NCI-H146 treated with DMSO at 0.1 percent for 48 hours (cell line): ENCODE measurements around the gene LMAN2L.

Experiments used
- DNase-seq: peaks from one replicate; lab custom pipeline; 2025; ENCODE audit not compliant: unreplicated experiment; lab: John Stamatoyannopoulos, UW

The LMAN2L gene

DNA sequence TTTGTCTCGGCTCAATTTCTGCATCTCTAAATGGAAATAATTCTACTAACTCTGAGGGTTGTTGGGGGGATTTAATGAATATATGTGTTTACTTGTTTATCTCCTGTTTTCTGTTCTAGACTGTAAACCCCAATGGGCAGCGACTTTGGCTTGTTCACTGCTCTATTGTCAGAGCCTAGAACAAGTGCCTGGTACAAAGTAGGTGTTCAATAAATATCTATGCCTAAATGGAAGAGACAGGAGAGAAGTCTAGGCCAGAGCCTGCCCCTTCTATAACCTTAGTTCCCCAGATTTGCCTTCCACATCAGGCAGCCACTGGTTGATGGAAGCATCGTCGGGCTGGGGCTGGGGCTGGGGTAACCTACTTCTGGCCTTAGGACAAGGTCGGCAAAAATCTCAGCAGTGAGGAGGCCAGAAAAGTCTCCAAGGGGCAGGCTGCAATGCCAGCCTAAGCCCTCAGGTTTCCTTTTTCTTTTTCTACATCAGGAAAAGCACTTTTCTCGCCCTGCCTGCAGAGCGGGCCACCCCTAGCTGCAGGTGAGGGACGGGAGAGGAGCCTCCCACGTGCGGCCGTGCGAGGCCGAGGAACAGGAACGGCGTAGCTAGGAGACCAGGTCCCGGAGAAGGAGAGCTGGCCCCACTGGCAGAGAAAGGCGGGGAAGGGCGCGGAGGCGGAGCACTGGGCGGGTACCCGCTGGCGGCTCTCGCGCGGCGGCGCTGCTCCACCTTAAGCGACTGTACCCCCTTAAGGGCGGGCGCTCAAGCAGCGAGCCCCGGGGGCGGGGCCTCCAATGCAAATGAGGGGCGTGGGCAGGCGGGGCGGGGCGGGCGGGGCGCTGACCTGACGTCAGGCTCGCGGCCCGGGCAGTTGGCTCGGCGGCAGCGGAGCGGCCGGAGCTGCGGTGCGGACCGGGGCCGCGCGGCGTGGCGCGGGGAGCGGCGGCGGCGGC, 20.4 kb upstream of the LMAN2L start, which contains the start of gene CNNM4:
CNNM4 (plus strand) TSS at position 867 of the 950 bp plus-strand sequence. CDS start 98 bp downstream, outside the sequence.
- DNase-seq = peak; percentile 93

DNA sequence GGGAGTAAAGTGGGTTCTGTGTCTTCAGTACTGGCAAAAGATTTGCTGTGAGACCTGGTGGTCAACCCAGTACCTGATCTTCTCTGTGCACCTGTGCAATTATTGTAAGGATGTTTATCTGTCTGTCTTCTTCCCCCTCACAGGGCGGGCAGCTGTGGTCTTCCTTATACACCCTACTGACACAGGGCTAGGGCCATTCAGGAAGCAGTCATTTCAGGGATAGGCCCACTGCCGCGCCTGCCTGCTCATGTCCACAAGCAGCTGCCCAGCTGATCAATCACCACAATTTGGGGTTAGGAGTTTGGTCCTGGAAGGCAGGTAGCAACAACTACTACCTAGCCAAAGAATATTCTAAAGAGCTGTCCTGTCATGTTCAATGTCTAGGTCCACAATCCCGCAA, 19.7 kb upstream of the LMAN2L start:
- DNase-seq = no peak

DNA sequence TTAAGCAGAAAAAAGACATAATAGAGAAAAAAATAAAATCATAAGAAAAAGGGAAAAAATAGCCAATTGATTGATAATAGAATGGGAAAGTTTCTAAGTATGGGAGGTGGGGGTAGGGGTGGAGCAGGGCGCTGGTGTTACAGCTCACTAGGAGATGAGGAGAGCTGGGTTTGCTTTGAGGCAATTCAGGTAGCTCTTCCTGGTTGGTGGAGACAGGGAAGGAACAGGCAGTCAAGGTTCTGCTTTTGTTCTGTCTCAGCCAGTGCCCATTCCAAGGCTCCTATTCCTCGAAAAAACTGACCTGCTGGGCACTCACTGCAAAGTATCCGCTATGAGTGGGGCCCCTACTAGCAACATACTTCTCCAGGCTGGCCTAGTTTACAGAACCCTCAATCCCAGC, 19.1 kb upstream of the LMAN2L start:
- DNase-seq = no peak

DNA sequence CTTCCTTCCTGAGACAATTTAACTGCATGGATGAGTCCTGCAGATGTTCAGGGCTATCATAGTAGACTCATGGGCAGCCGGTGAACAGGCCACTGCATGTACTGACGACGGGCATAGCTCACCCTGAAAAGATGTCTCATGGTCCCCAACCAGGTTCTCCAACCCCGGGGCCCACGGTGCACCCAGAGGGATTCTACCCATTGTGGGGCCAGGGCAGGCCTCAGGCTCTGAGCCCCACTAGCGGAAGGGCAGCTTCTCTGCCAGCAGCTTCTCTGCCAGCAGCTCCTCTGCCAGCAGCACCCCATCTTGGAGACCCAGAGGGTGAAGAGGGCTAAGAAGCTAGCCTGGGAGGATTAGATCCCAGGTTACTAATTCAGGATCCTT, 17.6 kb upstream of the LMAN2L start:
- no peak for DNase-seq

DNA sequence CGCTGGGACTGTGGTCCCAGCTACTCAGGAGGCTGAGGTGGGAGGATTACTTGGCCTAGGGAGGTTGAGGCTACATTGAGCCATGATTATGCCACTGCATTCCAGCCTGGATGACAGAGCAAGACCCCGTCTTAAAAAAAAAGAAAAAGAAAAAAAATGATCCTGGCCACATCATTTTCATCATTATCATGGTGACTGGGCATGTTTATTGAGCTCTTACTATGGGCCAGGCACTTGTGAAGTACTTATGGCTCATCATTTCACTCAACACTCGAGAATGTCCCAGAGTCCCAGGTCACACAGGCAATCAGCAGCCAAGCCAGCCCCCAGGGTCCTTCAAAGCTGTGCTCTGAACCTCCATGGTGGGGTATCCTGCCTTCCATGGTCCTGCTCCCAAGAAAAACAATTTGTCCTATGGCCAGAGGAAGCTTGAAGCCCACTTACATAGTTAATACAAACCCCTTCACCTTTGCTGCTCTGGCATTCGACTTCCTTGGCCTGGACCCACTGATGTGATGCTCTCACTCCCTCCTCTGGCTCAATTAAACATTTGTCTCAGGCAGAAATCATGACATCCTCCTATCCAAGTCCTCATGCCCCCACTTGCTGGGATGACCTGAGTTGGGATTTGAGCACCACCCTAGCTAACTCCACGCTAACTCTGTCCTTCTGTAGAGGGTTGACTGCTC, 17.1 kb upstream of the LMAN2L start:
- no peak for DNase-seq

DNA sequence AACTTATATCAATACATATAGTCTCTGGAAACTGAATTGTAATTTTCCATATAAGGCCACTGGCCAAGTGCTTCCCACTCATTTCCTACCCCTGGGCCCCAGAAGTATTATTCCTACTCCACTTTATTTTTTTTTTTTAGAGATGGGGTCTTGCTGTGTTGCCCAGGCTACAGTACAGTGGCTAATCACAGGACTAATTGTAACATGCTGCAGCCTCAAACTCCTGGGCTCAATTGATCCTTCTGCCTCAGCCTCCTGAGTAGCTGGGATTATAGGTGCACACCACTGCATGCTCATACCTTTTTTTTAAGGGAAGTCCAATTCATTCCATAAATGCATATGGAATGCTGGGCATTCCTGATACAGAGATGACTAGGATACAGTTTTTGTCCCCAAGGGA, 14.5 kb upstream of the LMAN2L start:
- DNase-seq = no peak

DNA sequence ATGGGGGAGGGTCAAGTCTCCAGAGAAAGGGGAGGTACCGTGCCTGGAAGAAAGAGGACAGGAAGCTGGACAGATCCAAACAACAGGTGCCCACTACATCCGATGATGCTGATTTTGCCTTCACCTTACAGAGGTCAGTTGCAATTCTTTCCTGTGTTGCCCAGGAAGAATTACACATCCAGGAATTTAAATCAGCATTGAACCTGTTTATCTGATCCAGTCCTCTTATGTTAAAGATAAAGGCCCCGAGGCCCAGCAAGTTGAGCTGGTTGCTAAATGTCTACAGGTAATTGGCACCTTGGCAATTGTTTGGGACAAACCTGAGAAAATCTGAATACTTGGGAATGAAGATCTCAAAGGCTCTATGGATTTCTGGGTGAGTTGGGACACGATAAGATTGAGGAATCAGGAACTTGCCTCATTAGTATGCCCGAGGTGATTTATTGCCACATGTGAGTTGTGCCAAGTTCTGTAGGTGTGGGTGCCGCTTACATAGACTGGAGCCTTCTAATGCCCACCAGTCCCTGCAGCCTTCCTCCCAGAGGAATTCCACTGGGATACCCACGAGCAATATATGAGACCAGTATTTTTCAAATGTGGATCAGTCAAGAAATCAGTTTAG, 13.9 kb upstream of the LMAN2L start:
- DNase-seq = no peak

DNA sequence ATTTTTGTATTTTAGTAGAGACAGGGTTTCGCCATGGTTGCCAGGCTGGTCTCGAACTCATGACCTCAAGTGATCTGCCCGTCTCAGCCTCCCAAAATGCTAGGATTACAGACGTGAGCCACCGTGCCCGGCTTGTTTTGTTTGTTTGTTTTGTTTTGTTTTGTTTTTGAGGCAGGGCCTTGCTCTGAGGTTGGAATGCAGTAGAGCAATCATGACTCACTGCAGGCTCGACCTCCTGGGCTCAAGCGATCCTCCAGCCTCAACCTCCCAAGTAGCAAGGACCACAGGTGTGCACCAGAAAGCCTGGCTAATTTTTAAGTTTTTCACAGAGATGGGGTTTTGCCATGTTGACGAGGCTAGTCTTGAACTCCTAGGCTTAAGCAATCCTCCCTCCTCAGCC, 11.9 kb upstream of the LMAN2L start:
- no peak for DNase-seq

DNA sequence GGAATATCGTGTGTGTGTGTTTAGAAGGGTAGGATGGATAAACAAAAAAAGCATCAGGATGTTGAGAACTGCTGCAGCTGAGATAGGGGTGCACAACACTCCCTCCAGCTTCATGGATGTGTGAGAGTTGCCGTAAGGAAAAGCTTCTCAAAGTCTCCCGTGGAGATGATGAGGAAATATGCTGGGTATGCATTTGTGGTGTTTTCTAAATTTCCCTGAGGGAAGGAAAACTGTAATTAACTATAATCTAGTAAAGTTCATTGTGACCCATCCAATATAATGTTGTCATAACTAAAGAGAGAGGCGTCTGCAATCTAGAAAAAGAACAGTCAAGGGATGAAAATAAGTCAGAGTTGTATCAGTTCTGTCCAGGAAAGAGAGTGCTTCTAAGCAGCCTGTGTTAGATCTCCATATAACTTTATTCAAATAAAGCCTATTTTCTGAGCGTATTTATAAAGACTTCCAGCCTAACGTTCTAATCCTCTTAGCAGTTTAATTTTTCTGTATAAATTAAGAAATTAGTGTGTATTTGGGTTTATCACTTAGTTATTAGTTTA, 7.3 kb upstream of the LMAN2L start:
- no peak for DNase-seq

DNA sequence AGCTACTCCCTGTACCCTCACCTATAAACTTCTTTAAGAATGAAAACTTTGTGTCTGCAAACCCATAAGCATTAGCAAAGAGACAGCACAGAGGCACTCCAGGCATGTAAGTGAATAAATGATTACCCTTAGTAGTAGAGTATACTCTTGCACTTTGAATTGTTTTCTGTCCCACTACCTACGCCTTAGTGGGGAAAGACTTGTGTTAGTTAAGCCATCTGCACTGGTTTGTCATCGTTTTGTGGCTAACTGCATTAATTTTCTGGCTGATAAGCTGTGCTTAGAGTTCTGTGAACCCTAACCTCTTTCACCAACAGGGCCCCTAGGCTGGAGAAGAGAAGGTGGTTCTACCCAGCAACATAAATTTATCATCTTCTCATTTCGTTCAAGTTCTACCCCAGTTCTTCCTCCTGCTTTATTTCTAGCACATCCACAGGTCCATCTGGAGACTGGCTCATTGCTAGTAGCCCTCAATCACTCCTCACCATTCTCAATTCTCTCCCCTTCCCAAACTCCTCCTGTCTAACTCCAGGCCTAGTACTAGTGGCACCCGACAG, 710 bp downstream of the LMAN2L start:
- DNase-seq = no peak

DNA sequence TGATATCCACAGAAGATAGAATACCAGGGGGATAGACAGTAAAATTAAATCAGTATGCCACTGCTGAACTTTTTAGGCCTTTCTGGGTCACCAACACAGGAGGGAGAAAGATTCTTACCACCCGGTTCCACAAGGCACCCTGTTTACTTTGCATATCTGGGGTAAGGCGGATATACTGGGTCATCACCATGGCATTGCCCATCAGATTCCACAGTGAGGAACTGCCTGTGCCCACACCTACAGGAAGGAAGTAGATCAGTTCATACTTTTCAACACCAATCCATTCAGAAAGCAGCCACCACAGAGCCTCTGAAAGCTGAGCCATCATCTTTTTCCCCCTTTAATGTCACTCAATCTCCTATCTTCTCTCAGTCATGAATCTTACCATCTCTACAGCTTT, 2.0 kb downstream of the LMAN2L start:
- DNase-seq = no peak

DNA sequence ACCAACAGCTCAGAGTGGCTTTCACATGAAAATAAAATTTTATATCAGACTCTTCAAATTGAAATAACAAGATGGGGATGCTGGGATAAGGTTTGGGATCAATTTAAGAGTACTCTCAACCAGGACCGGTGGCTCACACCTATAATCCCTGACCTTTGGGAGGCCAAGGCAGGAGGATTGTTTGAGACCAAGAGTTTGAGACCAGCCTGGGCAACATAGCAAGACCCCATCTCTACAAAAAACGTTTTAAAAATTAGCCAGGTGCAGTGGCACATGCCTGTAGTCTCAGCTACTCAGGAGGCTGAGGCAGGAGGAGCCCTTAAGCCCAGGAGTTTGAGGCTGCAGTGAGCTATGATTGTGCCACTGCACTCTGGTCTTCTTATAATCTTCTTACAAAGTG, 2.6 kb downstream of the LMAN2L start:
- DNase-seq = no peak

DNA sequence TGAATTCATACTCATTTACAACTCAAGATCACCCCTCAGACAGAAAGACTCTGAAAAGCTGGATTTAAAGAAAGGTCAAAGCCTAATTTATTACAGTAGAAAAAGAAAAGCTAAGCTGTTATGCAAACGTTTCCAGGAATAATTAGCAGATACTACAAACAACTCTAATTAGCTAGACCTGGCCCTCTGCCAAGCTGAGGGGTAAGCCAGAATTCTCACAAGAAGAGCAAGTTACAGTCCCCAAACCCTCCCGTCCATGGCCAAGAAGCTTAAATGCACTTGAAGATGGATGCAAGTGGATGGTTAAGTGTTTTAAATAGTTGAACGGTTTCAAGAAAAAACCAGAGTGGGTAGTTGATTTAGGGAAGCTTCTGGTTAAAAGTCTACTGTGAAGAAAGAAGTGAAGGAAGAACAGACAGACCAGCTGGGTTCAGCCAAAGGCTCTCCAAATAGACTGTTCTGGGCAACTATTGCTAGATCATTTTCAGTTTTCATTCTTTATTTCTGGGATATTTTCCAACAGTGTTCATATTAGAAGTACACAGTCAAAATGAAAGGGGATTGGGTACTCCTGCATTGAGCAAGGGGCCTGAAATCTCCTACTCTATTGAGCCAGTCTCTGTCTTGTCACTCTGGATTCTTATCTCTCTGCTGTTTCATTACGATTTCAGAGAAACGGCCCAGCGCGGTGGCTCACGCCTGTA, 4.8 kb downstream of the LMAN2L start:
- DNase-seq = no peak

DNA sequence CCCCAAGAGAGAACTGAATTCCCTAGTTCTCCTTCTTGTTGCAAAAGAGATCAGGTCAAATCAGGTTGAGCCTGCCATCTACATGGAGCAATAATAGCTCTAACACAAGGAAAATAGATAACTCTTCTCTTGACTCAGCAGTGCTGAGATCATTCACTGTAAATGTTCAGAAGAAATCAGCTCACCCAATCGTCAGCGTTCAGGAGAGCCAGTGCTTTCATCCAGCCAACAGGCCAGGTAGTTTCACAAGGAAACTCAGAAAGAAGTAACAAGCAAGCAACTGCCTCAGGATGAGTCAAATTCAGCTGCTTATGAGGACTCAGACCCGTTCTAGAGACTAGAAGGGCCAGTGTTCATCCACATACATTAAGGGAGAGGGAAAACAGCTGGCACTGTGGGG, 5.9 kb downstream of the LMAN2L start:
- no peak for DNase-seq

DNA sequence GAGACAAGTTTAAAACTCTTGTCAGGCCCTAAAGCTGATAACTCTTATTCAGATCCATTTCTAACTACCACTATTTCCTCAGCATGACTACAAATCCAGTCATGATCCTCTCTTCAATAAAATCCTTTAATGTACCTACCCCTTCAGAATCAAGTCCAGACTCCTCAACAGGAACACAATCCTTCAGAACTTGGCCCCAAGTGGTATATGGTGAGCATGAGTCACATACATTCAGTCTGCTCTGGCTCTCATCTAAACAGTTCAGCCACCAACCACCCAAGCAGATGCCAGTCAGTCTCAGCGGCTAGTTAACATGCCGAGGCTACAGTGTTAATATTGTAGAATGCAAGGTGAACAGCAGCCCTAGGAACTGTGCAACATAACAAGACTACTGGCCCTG, 9.7 kb downstream of the LMAN2L start:
- DNase-seq = no peak

DNA sequence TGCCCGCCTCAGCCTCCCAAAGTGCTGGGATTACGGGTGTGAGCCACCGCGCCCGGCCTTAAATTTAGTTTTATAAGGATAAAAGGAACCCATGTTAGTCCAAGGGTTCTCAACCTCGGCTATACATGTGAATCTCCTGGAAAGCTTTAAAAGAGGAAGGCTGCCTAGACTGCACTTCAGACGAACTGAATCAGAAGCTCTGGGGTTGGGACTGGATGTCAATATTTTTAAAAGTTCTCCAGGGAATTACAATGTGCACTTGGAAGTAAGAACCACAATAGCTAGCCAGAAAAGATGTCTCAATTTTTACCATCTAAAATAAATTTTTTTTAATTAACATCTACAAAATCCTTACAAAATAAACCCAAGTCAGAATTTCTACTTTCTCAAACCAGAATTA, 10.1 kb downstream of the LMAN2L start:
- no peak for DNase-seq

DNA sequence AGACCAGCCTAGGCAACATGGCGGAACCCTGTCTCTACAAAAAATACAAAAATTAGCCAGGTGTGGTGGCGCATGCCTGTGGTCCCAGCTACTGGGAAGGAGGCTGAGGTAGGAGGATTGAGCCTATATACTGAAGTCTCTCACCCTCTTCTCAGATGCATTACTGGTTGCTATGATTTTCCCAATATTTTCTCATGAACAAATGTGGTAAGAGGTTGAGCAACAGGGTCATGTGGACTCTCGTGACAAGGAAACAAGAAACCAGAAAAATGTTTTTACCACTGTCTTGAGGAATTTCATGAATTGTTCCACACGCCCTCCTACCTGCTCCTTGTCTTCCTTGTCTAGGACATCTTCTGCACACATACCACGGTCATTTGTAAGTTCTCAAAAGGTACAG, 12.4 kb downstream of the LMAN2L start:
- no peak for DNase-seq

DNA sequence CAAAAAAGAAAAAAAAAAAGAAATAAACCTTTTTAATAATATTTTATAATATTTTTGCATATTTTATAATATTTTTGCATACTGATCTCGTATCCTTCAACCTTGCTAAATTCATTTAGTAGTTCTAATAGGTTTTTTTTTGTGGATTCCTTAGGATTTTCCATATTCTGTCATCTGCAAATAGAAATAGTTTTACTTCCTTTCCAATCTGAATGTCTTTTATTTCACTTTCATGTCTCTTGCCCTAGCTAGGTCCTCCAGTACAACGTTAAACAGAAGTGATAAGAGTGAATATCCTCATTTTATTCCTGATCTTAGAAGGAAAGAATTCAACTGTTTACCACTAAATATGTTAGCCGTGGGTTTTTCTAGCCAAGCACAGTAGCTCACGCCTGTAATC, 13.7 kb downstream of the LMAN2L start:
- no peak for DNase-seq

DNA sequence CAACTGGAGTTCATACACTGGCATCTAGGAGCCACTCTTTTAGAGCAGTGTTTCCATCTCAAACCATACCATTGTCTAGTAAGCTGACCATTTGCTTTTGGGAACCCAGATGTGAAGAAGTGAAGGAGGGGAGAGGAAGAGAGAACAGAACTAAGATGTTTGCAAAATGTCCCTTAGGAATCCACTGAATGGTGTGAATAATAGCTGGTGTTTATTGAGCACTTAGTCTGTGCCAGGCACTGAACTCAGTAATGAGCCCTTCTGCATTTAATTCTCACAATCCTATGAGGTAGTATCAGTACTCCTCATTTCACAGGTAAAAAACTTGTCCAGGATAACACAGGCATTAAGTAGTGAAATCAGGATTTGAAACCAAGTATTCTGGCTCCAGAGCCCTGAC, 23.5 kb downstream of the LMAN2L start:
- no peak for DNase-seq

DNA sequence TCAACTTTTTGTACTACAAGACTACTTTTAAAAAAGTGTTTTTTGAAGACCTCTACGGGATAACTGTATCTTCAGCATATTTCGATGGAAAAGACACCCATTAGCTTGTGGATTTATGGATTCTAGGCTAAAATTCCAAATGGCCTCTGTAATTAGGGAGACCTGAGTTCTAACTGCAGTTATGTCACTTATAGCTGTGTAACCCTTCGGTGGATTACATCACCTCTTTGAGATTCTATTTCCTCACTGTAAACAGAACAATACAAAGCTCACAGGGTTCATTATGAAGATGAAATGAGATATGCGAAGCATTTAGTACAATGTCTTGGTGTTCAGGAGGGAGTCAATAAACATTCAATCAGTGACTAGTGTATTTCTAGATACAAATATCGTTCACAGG, 24.2 kb downstream of the LMAN2L start:
- DNase-seq = no peak

DNA sequence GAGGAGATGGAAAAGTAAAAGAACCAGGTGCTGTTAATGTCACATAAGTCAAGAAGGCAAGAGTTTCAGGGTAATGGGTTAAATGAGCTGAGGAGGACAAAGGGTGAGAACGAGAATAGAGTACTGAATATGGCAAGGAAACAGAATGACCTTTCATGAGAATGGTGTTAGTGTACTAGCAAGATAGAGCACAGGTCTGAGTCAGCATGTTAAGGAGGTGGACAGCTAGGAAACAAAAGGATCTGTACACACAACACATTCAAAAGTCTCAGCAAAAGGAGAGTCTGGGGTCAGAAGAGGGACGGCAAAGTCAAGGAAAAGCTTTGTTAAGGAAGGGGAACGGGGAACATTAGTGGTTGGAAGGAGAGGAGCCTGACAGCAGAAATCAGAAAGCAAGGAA, 28.9 kb downstream of the LMAN2L start:
- no peak for DNase-seq
